HepG2 (cell line): ENCODE results near the gene ZNF324B. TPM values are rescaled to one million over a fixed set of nuclear protein-coding genes. Genes with fewer than 3 reads are reported as not detected.

Experiments
- ATAC-seq: fragments of 200-7000 bp; cut with Tn5 transposase; 3 replicates; pipeline ENCODE4 v1.9.1; 2020; ENCODE audit warnings: mild to moderate bottlenecking, moderate library complexity
- BruUV-seq: library from RNA; stranded (reverse); fragments of 400-500 nt; replicated peaks from 2 replicates; lab custom pipeline; 2021; lab: Mats Ljungman, UMichigan
- CTCF ChIA-PET: fragments of 300-600 bp; formaldehyde crosslinking; extraction: SDS; loops from one replicate; lab custom pipeline; 2021; ENCODE audit warnings: low total read pairs, inconsistent platforms, low intra/inter-chr PET ratio; lab: Yijun Ruan, JAX
- POLR2A ChIA-PET: fragments of 350-600 bp; sonication (Branson Sonifier 250); formaldehyde crosslinking; loops from one replicate; lab custom pipeline; 2020; ENCODE audit warnings: antibody characterized with exemption, inconsistent platforms; lab: Yijun Ruan, JAX
- DNase-seq: peaks from one replicate; pipeline ENCODE4 v3.0.0-alpha.2; 2015; ENCODE audit warnings: low spot score
- FAIRE-seq: peaks from 3 replicates; lab custom pipeline; 2011; peaks lifted over from hg19 to GRCh38; lab: Jason Lieb, UNC
- H2AFZ ChIP-seq: one replicate; pipeline ENCODE4 v1.6.1; 2011; ENCODE audit warnings: low read length, inconsistent platforms
- H3K27ac ChIP-seq: fragments of 300-600 bp; 3 replicates; pipeline ENCODE4 v1.8.0; 2011; ENCODE audit warnings: mixed run types, mild to moderate bottlenecking, mixed read lengths, low read length, inconsistent platforms; ENCODE audit not compliant: insufficient read depth; ENCODE audit errors: extremely low read length
- H3K27me3 ChIP-seq, 2 experiments: fragments of 200-600 bp in 1 of 2; 2 replicates in 1 of 2; 3 replicates in 1 of 2; pipeline versions ENCODE4 v1.6.0 to v1.8.0; 2011; ENCODE audit warnings: low read length in 2 of 2, mild to moderate bottlenecking in 2 of 2, moderate library complexity in 2 of 2, inconsistent platforms in 1 of 2; ENCODE audit not compliant: insufficient read depth in 2 of 2, control insufficient read depth in 1 of 2
- H3K36me3 ChIP-seq, 2 experiments: fragments of 200-600 bp in 1 of 2; replicated peaks in 1 of 2; 2 replicates in 1 of 2; 3 replicates in 1 of 2; pipeline versions ENCODE4 v1.5.1 to v1.8.0; 2011; ENCODE audit warnings: low read length in 2 of 2, inconsistent platforms in 1 of 2; ENCODE audit not compliant: insufficient read depth in 2 of 2, control insufficient read depth in 1 of 2
- H3K4me1 ChIP-seq: 2 replicates; pipeline ENCODE4 v1.5.1; 2012; ENCODE audit warnings: low read length, inconsistent platforms; ENCODE audit not compliant: insufficient read depth
- H3K4me2 ChIP-seq: 2 replicates; pipeline ENCODE4 v1.6.0; 2011; ENCODE audit warnings: low read depth, low read length, inconsistent platforms
- H3K4me3 ChIP-seq, 3 experiments: fragments of 200-600 bp in 1 of 3; sonication (generic), shearing (Covaris generic) in 1 of 3; replicated peaks in 1 of 3; 2 replicates each; pipeline ENCODE4 v1.5.1; 2011 to 2016; ENCODE audit warnings: low read length in 3 of 3, inconsistent platforms in 2 of 3, low read depth in 2 of 3, mild to moderate bottlenecking in 2 of 3, control low read depth in 1 of 3, mixed read lengths in 1 of 3; ENCODE audit not compliant: insufficient read depth in 1 of 3
- H3K79me2 ChIP-seq: one replicate; pipeline ENCODE4 v1.6.1; 2011; ENCODE audit warnings: low read length, inconsistent platforms; ENCODE audit not compliant: insufficient read depth
- H3K9ac ChIP-seq: 2 replicates; pipeline ENCODE4 v1.6.0; 2011; ENCODE audit warnings: mild to moderate bottlenecking, low read depth, low read length, inconsistent platforms; ENCODE audit not compliant: insufficient read depth
- H3K9me3 ChIP-seq: 2 replicates; pipeline ENCODE4 v1.5.1; 2012; ENCODE audit warnings: mild to moderate bottlenecking, low read length
- H4K20me1 ChIP-seq: 2 replicates; pipeline ENCODE4 v1.6.0; 2011; ENCODE audit warnings: inconsistent platforms, mild to moderate bottlenecking, low read length, moderate library complexity; ENCODE audit not compliant: insufficient read depth
- ARNTL ChIP-seq: sonication (generic); formaldehyde crosslinking; IDR thresholded peaks from 2 replicates; pipeline ENCODE4 v1.4.0; 2020; ENCODE audit warnings: mild to moderate bottlenecking, missing genetic modification reagents
- NFAT5 ChIP-seq: sonication (generic); formaldehyde crosslinking; IDR thresholded peaks from 2 replicates; pipeline ENCODE4 v1.4.0; 2020; ENCODE audit warnings: missing genetic modification reagents
- ZBTB1 ChIP-seq: sonication (generic); formaldehyde crosslinking; IDR thresholded peaks from 2 replicates; pipeline ENCODE4 v1.4.0; 2020; ENCODE audit warnings: missing genetic modification reagents, borderline replicate concordance
- ZNF3 ChIP-seq: IDR thresholded peaks from 2 replicates; pipeline ENCODE4 v1.7.0; 2017; ENCODE audit warnings: inconsistent platforms
- ZNF776 ChIP-seq: sonication (generic); formaldehyde crosslinking; IDR thresholded peaks from 2 replicates; pipeline ENCODE4 v1.4.0; 2020; ENCODE audit warnings: mild to moderate bottlenecking, missing genetic modification reagents
- WGBS: methylation state at CpG from one replicate; pipeline ENCODE4 v1.1.6; 2017; ENCODE audit warnings: low lambda C conversion rate; 5-methylcytosine and 5-hydroxymethylcytosine counted together
- in situ Hi-C: cut with HindIII; loops from 2 replicates; pipeline ENCODE4 v1.10.0; 2017; ENCODE audit warnings: low pct_unique_long_range_greater_than_20kb; ENCODE audit not compliant: extremely low pct_ligation_motif_present
- intact Hi-C: fragments of 100-400 bp; cut with micrococcal nuclease; formaldehyde crosslinking; loops from one replicate; pipeline ENCODE4 v1.10.0; 2022; ENCODE audit not compliant: unreplicated experiment
- polyA plus RNA-seq, 8 experiments: library from polyadenylated mRNA; depleted of rRNA in 3 of 8; stranded (reverse) in 7 of 8; unstranded in 1 of 8; fragments of >200 nt; fragmentation: Illumina TruSeq in 4 of 8; extraction: Trizol in 4 of 8; gene quantifications; 2 replicates each; pipeline versions ENCODE4 v1.2.1 to v1.2.3, GENCODE V29; 2011 to 2016; ENCODE audit warnings: low read depth in 4 of 8, missing spikeins in 1 of 8, mixed read lengths in 1 of 8; ENCODE audit not compliant: insufficient read depth in 1 of 8
- total RNA-seq, 5 experiments: library from RNA; depleted of rRNA; stranded (reverse); fragments of >200 nt; fragmentation: Illumina TruSeq; extraction: Trizol; gene quantifications; 2 replicates each; pipeline ENCODE4 v1.2.3, GENCODE V29; 2016; ENCODE audit warnings: low read depth in 1 of 5
- TF ChIP-seq, protein P1 (sequence below): sonication (generic); formaldehyde crosslinking; IDR thresholded peaks from 2 replicates; pipeline ENCODE4 v1.4.0; 2020; ENCODE audit warnings: mild to moderate bottlenecking, missing genetic modification reagents

ZNF324B gene
- total and polyA plus RNA-seq, 2 of the 13 experiments (the other 11 are each of a cell fraction or from before 2014, with no cell fraction given) = 0.53 to 3.0 TPM

GRCh38 chr19:58491393-58491792, 40.0 kb downstream of the ZNF324B start:
- H2AFZ ChIP-seq = no peak overlapping the region
- no peaks in the 10 kb centered on the region for H3K9me3 ChIP-seq
- CTCF ChIA-PET = no interaction called here
- H3K79me2 ChIP-seq = no peaks in the 10 kb centered on the region
- in situ Hi-C loops = no loop called here
- ATAC-seq (no peak), DNase-seq (no peak), FAIRE-seq (no peak)
- H3K4me1 ChIP-seq = no peaks in the 10 kb centered on the region
- no peak overlapping the region for H3K9ac ChIP-seq
- H3K4me3 ChIP-seq = no peak overlapping the region
- no peaks in the 10 kb centered on the region for H3K27me3 ChIP-seq
- POLR2A ChIA-PET = no interaction called here
- BruUV-seq = no TSS peak
- no peak for TF ChIP-seq ARNTL (CRISPR knock-in tag)
- TF ChIP-seq ZBTB1 = no peak
- TF ChIP-seq ZNF776 (CRISPR knock-in tag) = no peak
- TF ChIP-seq, protein P1, sequence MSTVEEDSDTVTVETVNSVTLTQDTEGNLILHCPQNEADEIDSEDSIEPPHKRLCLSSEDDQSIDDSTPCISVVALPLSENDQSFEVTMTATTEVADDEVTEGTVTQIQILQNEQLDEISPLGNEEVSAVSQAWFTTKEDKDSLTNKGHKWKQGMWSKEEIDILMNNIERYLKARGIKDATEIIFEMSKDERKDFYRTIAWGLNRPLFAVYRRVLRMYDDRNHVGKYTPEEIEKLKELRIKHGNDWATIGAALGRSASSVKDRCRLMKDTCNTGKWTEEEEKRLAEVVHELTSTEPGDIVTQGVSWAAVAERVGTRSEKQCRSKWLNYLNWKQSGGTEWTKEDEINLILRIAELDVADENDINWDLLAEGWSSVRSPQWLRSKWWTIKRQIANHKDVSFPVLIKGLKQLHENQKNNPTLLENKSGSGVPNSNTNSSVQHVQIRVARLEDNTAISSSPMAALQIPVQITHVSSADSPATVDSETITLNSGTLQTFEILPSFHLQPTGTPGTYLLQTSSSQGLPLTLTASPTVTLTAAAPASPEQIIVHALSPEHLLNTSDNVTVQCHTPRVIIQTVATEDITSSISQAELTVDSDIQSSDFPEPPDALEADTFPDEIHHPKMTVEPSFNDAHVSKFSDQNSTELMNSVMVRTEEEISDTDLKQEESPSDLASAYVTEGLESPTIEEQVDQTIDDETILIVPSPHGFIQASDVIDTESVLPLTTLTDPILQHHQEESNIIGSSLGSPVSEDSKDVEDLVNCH (CRISPR knock-in tag) = no peak
- no peak for TF ChIP-seq ZNF3 (CRISPR knock-in tag)
- no peak for TF ChIP-seq NFAT5
- no peak overlapping the region for H3K27ac ChIP-seq
- 88% methylated on average over 5 of the region's 5 CpGs for WGBS
- intact Hi-C loops = no loop called here
- no peak overlapping the region for H3K4me2 ChIP-seq
- no peaks in the 10 kb centered on the region for H3K36me3 ChIP-seq
- no peaks in the 10 kb centered on the region for H4K20me1 ChIP-seq
